Body of pancreas (tissue), 4 donors: ENCODE results near the gene CCNY. TPM values are rescaled to one million over a fixed set of nuclear protein-coding genes. Genes with fewer than 3 reads are reported as not detected.

ENCODE experiments used
- ATAC-seq: fragments of 150-250 bp; one replicate; pipeline ENCODE4 v1.9.1; 2016
- DNase-seq, 4 donors: peaks; one replicate each; pipeline ENCODE4 v3.0.0-alpha.2; 2019
- H3K27ac ChIP-seq, 4 donors: fragments of 200-600 bp; sonication (generic); 1 replicate in 3 of 4; 2 replicates in 1 of 4; pipeline versions ENCODE4 v1.5.1 to v1.6.1; 2016 to 2019; ENCODE audit warnings: mild to moderate bottlenecking in 1 of 4, mixed read lengths in 1 of 4, moderate library complexity in 1 of 4
- H3K27me3 ChIP-seq, 2 donors: fragments of 200-600 bp; sonication (generic); one replicate each; pipeline ENCODE4 v1.6.0; 2016; ENCODE audit warnings: mild to moderate bottlenecking in 1 of 2
- H3K36me3 ChIP-seq, 2 donors: fragments of 200-600 bp; sonication (generic); replicated peaks in 1 of 2; 2 replicates each; pipeline ENCODE4 v1.5.1; 2016; ENCODE audit warnings: low read depth in 2 of 2; ENCODE audit not compliant: insufficient read depth in 1 of 2
- H3K4me1 ChIP-seq: fragments of 200-600 bp; sonication (generic); one replicate; pipeline ENCODE4 v1.6.0; 2016
- H3K4me3 ChIP-seq, 2 donors: fragments of 200-600 bp; sonication (generic); 1 replicate in 1 of 2; 2 replicates in 1 of 2; pipeline ENCODE4 v1.5.1; 2016 to 2019
- H3K9me3 ChIP-seq, 3 donors: fragments of 200-600 bp; sonication (generic); 1 replicate in 2 of 3; 2 replicates in 1 of 3; pipeline ENCODE4 v1.5.1; 2016
- POLR2A ChIP-seq, 3 donors: fragments of 450-650 bp; IDR thresholded peaks; one replicate each; pipeline ENCODE4 v1.6.1; 2016; ENCODE audit warnings: antibody characterized with exemption in 3 of 3, mild to moderate bottlenecking in 2 of 3
- WGBS, 2 donors: methylation state at CpG; one replicate each; pipeline ENCODE4 v1.1.5; 2017; 5-methylcytosine and 5-hydroxymethylcytosine counted together
- intact Hi-C: fragments of 100-400 bp; cut with DNase I; formaldehyde crosslinking; loops from one replicate; pipeline ENCODE4 v1.15.1; 2023
- total RNA-seq, 2 donors: library from RNA; depleted of rRNA; stranded (reverse); fragments of >200 nt; gene quantifications; one replicate each; pipeline ENCODE4 v1.1.0, GENCODE V29; 2016
- TF ChIP-seq, protein P1 (sequence below), 7 experiments: fragments of 450-650 bp in 4 of 7; fragments of 200-600 bp in 3 of 7; sonication (generic) in 3 of 7; IDR thresholded peaks; one replicate each; pipeline ENCODE4 v1.5.1; 2016 to 2019; ENCODE audit warnings: antibody characterized with exemption in 7 of 7

The CCNY gene
- total RNA-seq, 2 donors from 2014 or later = 9.6 to 18.9 TPM

DNA sequence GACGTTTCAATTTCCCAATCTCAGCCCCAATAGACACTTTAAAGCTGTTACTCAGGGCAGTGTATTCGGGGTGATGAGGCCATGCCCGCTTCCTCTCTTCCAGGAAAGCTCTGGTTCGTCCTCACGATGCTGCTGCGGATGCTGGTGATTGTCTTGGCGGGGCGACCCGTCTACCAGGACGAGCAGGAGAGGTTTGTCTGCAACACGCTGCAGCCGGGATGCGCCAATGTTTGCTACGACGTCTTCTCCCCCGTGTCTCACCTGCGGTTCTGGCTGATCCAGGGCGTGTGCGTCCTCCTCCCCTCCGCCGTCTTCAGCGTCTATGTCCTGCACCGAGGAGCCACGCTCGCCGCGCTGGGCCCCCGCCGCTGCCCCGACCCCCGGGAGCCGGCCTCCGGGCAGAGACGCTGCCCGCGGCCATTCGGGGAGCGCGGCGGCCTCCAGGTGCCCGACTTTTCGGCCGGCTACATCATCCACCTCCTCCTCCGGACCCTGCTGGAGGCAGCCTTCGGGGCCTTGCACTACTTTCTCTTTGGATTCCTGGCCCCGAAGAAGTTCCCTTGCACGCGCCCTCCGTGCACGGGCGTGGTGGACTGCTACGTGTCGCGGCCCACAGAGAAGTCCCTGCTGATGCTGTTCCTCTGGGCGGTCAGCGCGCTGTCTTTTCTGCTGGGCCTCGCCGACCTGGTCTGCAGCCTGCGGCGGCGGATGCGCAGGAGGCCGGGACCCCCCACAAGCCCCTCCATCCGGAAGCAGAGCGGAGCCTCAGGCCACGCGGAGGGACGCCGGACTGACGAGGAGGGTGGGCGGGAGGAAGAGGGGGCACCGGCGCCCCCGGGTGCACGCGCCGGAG is 271.4 kb downstream of the CCNY start:
- no peaks in the 10 kb centered on the region for H3K9me3 ChIP-seq
- H3K4me3 ChIP-seq = no peak overlapping the region
- peaks cover 0 to 10% of the 10 kb centered on the region in 2 donors for H3K27me3 ChIP-seq
- DNase-seq (peak in 1 of 4 donors; percentile 12), ATAC-seq (no peak)
- H3K36me3 ChIP-seq = no peaks in the 10 kb centered on the region
- H3K27ac ChIP-seq = no peak overlapping the region
- intact Hi-C loops = no loop called here
- TF ChIP-seq, protein P1, sequence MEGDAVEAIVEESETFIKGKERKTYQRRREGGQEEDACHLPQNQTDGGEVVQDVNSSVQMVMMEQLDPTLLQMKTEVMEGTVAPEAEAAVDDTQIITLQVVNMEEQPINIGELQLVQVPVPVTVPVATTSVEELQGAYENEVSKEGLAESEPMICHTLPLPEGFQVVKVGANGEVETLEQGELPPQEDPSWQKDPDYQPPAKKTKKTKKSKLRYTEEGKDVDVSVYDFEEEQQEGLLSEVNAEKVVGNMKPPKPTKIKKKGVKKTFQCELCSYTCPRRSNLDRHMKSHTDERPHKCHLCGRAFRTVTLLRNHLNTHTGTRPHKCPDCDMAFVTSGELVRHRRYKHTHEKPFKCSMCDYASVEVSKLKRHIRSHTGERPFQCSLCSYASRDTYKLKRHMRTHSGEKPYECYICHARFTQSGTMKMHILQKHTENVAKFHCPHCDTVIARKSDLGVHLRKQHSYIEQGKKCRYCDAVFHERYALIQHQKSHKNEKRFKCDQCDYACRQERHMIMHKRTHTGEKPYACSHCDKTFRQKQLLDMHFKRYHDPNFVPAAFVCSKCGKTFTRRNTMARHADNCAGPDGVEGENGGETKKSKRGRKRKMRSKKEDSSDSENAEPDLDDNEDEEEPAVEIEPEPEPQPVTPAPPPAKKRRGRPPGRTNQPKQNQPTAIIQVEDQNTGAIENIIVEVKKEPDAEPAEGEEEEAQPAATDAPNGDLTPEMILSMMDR (IDR thresholded peaks at IDR 0.05) = no peak
- TF ChIP-seq POLR2A (IDR thresholded peaks at IDR 0.05) = no peak
- WGBS, 2 donors = 8 to 29% methylated on average over 18 to 70 of the region's 78 CpGs
- peaks cover 10% of the 10 kb centered on the region for H3K4me1 ChIP-seq

DNA sequence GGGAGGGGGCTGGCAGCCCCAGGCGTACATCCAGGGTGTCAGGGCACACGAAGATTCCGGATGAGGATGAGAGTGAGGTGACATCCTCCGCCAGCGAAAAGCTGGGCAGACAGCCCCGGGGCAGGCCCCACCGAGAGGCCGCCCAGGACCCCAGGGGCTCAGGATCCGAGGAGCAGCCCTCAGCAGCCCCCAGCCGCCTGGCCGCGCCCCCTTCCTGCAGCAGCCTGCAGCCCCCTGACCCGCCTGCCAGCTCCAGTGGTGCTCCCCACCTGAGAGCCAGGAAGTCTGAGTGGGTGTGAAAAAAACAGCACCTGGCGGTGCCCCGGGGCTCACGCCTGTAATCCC is 272.0 kb downstream of the CCNY start:
- intact Hi-C loops = no loop called here

DNA sequence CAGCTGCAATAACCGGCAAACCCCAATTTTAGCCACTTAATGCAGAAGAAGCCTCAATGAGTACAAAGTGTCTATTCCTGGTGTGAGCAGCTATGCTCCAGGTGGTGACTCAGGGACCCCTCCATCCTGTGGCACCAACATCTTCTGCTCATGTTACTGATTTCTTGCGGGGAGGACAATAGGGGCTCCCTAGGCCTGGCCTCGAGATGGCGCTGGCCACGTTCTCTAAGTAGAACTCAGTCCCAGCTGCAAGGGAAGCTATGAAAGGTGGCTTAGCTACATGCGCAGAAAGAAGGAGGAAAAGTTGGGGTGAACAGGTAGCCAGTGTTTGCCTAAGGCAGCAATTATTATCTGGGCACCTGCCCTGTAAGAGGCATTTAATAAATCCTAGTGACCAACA is 275.4 kb downstream of the CCNY start:
- TF ChIP-seq POLR2A (IDR thresholded peaks at IDR 0.05) = no peak
- TF ChIP-seq, protein P1 (IDR thresholded peaks at IDR 0.05) = no peak
- no peaks in the 10 kb centered on the region for H3K9me3 ChIP-seq
- intact Hi-C loops = no loop called here
- DNase-seq (no peak), ATAC-seq (no peak)
- H3K4me1 ChIP-seq = peaks cover 10% of the 10 kb centered on the region
- no peak overlapping the region for H3K27ac ChIP-seq
- H3K36me3 ChIP-seq = no peaks in the 10 kb centered on the region
- no peak overlapping the region for H3K4me3 ChIP-seq
- H3K27me3 ChIP-seq = peaks cover 0 to 10% of the 10 kb centered on the region in 2 donors
- 53 to 71% methylated on average over 6 of the region's 6 CpGs for WGBS, 2 donors

More for the DNA sequence above, 272.0 kb downstream of the CCNY start:
- no peak for TF ChIP-seq POLR2A (IDR thresholded peaks at IDR 0.05)
- TF ChIP-seq, protein P1 (IDR thresholded peaks at IDR 0.05) = no peak
- no peak for ATAC-seq
- peaks cover 10% of the 10 kb centered on the region for H3K4me1 ChIP-seq
- 59 to 67% methylated on average over 6 to 14 of the region's 16 CpGs for WGBS, 2 donors
- H3K27me3 ChIP-seq = peaks cover 0 to 10% of the 10 kb centered on the region in 2 donors
- no peaks in the 10 kb centered on the region for H3K36me3 ChIP-seq
- no peaks in the 10 kb centered on the region for H3K9me3 ChIP-seq
- H3K27ac ChIP-seq = no peak overlapping the region
- DNase-seq = no peak
- H3K4me3 ChIP-seq = no peak overlapping the region

DNA sequence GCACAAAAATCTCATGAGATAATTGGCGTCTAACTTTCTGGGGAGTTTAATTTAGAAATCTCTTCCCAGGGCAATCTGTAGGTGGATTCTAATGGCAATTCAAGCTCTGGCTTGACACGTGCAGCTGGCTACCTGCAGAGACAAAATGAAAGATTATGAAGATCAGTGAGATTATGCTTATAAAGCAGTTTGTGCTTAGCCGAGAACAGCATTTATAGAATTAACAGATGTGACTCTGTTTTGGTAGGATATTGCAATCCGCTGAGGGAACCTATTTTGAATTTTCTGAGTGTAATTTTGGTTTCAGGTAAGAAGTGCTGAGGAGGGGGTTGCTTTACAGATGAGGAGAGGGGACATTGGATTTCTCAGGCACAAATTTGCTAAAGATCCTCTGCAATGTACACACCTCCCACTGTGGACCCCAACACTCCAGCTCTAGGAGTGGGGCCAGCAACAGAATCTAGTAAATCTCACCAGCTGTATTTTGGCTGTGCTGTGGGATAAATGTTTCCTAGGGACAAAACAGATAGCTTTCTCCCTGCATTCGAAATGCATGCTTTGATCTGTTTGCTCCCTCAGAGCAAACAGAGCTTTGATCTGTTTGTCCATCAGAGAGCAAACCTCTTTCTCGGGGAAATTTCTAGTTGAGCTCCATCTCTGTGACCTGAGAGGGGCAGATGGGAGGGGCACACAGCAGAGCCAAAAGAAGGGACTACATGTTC is 276.2 kb downstream of the CCNY start:
- Histone ChIP-seq H3K4me1 (peaks cover 7% of the 10 kb centered on the region), H3K4me3 (no peak overlapping the region), H3K27me3 (peaks cover 0 to 9% of the 10 kb centered on the region in 2 donors), H3K36me3 (no peaks in the 10 kb centered on the region), H3K27ac (no peak overlapping the region), H3K9me3 (no peaks in the 10 kb centered on the region)
- intact Hi-C loops = no loop called here
- TF ChIP-seq POLR2A (IDR thresholded peaks at IDR 0.05) = no peak
- TF ChIP-seq, protein P1 (IDR thresholded peaks at IDR 0.05) = no peak
- no peak for ATAC-seq
- no peak for DNase-seq
- 42 to 45% methylated on average over 6 of the region's 6 CpGs for WGBS, 2 donors
